HCT116 (cell line): ENCODE measurements around the gene TOP1. TPM values are rescaled to one million over a fixed set of nuclear protein-coding genes. Genes with fewer than 3 reads are reported as not detected.

Source experiments
- ATAC-seq: fragments of 200-7000 bp; cut with Tn5 transposase; 2 replicates; pipeline ENCODE4 v1.9.1; 2020; ENCODE audit warnings: mild to moderate bottlenecking, moderate library complexity
- BruUV-seq: library from RNA; stranded (reverse); fragments of 400-500 nt; replicated peaks from 2 replicates; lab custom pipeline; 2021; lab: Mats Ljungman, UMichigan
- CTCF ChIA-PET: fragments of 300-600 bp; sonication (Branson Sonifier 250); formaldehyde crosslinking; loops from one replicate; lab custom pipeline; 2021; ENCODE audit warnings: antibody characterized with exemption; lab: Charles Lee
- POLR2A ChIA-PET: fragments of 300-600, 350-600 bp; sonication (Branson Sonifier 250); formaldehyde crosslinking; loops from one replicate; lab custom pipeline; 2021; ENCODE audit warnings: antibody characterized with exemption; lab: Charles Lee
- RAD21 ChIA-PET, 2 experiments: fragments of 300-600 bp; sonication (Branson Sonifier 250); formaldehyde crosslinking; loops; one replicate each; lab custom pipeline; 2023; ENCODE audit warnings: low total read pairs in 2 of 2; ENCODE audit not compliant: uncharacterized antibody in 2 of 2, unreplicated experiment in 2 of 2, low non-redundant PET in 1 of 2; lab: Charles Lee
- DNase-seq: peaks from one replicate; pipeline ENCODE4 v3.0.0-alpha.2; 2010; ENCODE audit warnings: low read depth, low spot score
- H2AFZ ChIP-seq: fragments of 200-600 bp; shearing (Covaris generic), sonication (generic); 2 replicates; pipeline ENCODE4 v1.6.1; 2017; ENCODE audit warnings: low read depth, mixed run types, mixed read lengths, antibody characterized with exemption, low read length; ENCODE audit not compliant: poor library complexity, severe bottlenecking
- H3K27ac ChIP-seq: 2 replicates; pipeline ENCODE4 v1.5.1; 2012; ENCODE audit warnings: low read depth, low read length
- H3K27me3 ChIP-seq: fragments of 200-600 bp; sonication (generic); 2 replicates; pipeline ENCODE4 v1.6.1; 2016; ENCODE audit warnings: mixed run types, low read length, mixed read lengths; ENCODE audit not compliant: insufficient read depth
- H3K36me3 ChIP-seq, 2 experiments: fragments of 200-500 bp in 1 of 2; fragments of 200-600 bp in 1 of 2; sonication (Bioruptor generic) in 1 of 2; sonication (generic) in 1 of 2; 2 replicates each; pipeline versions ENCODE4 v1.5.1 to v1.6.1; 2014 to 2016; ENCODE audit warnings: low read length in 2 of 2, inconsistent platforms in 1 of 2, mixed read lengths in 1 of 2, mixed run types in 1 of 2; ENCODE audit not compliant: insufficient read depth in 2 of 2, control insufficient read depth in 1 of 2
- H3K4me1 ChIP-seq, 2 experiments: fragments of 200-600 bp in 1 of 2; sonication (generic) in 1 of 2; 2 replicates each; pipeline versions ENCODE4 v1.5.1 to v1.6.1; 2012 to 2017; ENCODE audit warnings: low read length in 2 of 2, inconsistent platforms in 1 of 2, mild to moderate bottlenecking in 1 of 2, mixed read lengths in 1 of 2, mixed run types in 1 of 2, moderate library complexity in 1 of 2; ENCODE audit not compliant: insufficient read depth in 2 of 2, control insufficient read depth in 1 of 2
- H3K4me2 ChIP-seq: fragments of 200-600 bp; sonication (generic); 2 replicates; pipeline ENCODE4 v1.6.1; 2017; ENCODE audit warnings: mixed run types, low read length, mixed read lengths
- H3K4me3 ChIP-seq, 2 experiments: fragments of 200-600 bp in 1 of 2; sonication (generic) in 1 of 2; replicated peaks in 1 of 2; 2 replicates each; pipeline ENCODE4 v1.5.1; 2011 to 2016; ENCODE audit warnings: low read length in 2 of 2, control low read depth in 1 of 2, low read depth in 1 of 2, mild to moderate bottlenecking in 1 of 2, mixed read lengths in 1 of 2, mixed run types in 1 of 2
- H3K79me2 ChIP-seq: fragments of 200-600 bp; sonication (generic); 2 replicates; pipeline ENCODE4 v1.6.1; 2017; ENCODE audit warnings: mild to moderate bottlenecking, mixed run types, low read length, moderate library complexity, mixed read lengths; ENCODE audit not compliant: insufficient read depth
- H3K9ac ChIP-seq: fragments of 200-600 bp; sonication (generic); 2 replicates; pipeline ENCODE4 v1.6.1; 2016; ENCODE audit warnings: low read length, mixed read lengths
- H3K9me2 ChIP-seq: fragments of 200-600 bp; sonication (generic), shearing (Covaris generic); 2 replicates; pipeline ENCODE4 v1.6.1; 2017; ENCODE audit warnings: mixed run types, mild to moderate bottlenecking, moderate library complexity; ENCODE audit not compliant: insufficient read depth
- H3K9me3 ChIP-seq, 2 experiments: fragments of 200-500 bp in 1 of 2; fragments of 200-600 bp in 1 of 2; sonication (Bioruptor generic) in 1 of 2; sonication (generic) in 1 of 2; 2 replicates each; pipeline ENCODE4 v1.6.1; 2014 to 2017; ENCODE audit warnings: low read length in 2 of 2, mixed read lengths in 2 of 2, inconsistent platforms in 1 of 2, low read depth in 1 of 2, mild to moderate bottlenecking in 1 of 2, mixed run types in 1 of 2, moderate library complexity in 1 of 2; ENCODE audit not compliant: control insufficient read depth in 1 of 2, insufficient read depth in 1 of 2
- H4K20me1 ChIP-seq: fragments of 200-600 bp; sonication (generic), shearing (Covaris generic); 2 replicates; pipeline ENCODE4 v1.6.1; 2017; ENCODE audit warnings: mixed run types, mild to moderate bottlenecking, moderate library complexity; ENCODE audit not compliant: insufficient read depth
- CTCF ChIP-seq, 3 experiments: fragments of 200-600 bp in 1 of 3; sonication (generic) in 1 of 3; IDR thresholded peaks in 2 of 3; conservative IDR thresholded peaks in 1 of 3; 2 replicates each; pipeline ENCODE4 v1.5.1; 2012 to 2017; ENCODE audit warnings: low read depth in 2 of 3, low read length in 2 of 3, antibody characterized with exemption in 1 of 3, borderline replicate concordance in 1 of 3, control low read depth in 1 of 3, mild to moderate bottlenecking in 1 of 3, mixed read lengths in 1 of 3, mixed run types in 1 of 3, moderate library complexity in 1 of 3; ENCODE audit not compliant: insufficient read depth in 1 of 3
- ELF1 ChIP-seq: IDR thresholded peaks from 2 replicates; pipeline ENCODE4 v1.6.1; 2012; ENCODE audit warnings: low read depth, borderline replicate concordance
- JUND ChIP-seq: IDR thresholded peaks from 2 replicates; pipeline ENCODE4 v1.6.1; 2012
- RAD21 ChIP-seq: IDR thresholded peaks from 2 replicates; pipeline ENCODE4 v1.6.1; 2012; ENCODE audit warnings: low read depth, mild to moderate bottlenecking
- SIN3A ChIP-seq: IDR thresholded peaks from 2 replicates; pipeline ENCODE4 v1.6.1; 2012; ENCODE audit warnings: low read depth
- ZNF274 ChIP-seq: fragments of 200-500 bp; sonication (Bioruptor generic); IDR thresholded peaks from 2 replicates; pipeline ENCODE4 v1.6.1; 2014; ENCODE audit warnings: mild to moderate bottlenecking, low read depth, low read length, inconsistent platforms
- intact Hi-C: fragments of 100-400 bp; cut with micrococcal nuclease; formaldehyde crosslinking; loops from 2 replicates; pipeline ENCODE4 v1.10.0; 2022
- total RNA-seq: library from RNA; stranded (reverse); gene quantifications from one replicate; pipeline ENCODE4 v1.2.1, GENCODE V29; 2021; ENCODE audit not compliant: unreplicated experiment

TOP1 gene
- total RNA-seq, 1 experiment from 2014 or later: 190 TPM

DNA sequence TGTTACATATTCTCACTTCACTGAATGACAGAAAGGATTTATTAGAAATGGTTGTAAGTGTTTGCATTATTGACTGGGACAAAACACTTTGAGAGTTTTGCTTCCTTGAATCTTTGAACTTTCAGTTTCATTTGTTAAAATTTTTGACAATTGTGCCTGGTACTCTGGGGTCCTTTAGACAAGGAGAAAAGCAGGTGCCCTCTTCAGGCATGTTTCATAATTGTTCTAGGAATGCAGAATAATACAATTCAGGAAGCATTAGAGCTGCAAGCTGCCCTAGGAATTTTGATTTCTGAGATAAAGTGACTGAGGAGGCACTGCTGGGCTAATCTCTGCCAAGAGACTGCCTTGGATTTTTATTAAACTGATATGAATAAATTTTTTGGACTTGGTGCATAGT, 49.7 kb downstream of the TOP1 start:
- peak; percentile 68 for ATAC-seq

More for the DNA sequence above, 49.7 kb downstream of the TOP1 start:
- RAD21 ChIA-PET: interaction anchor here in 1 of 2 experiments (1.0 kb wide), 1 partner anchor 88 kb away, joined by 4 read pairs; no protein-coding TSS in a partner anchor
- Histone ChIP-seq H2AFZ (no peak overlapping the region), H4K20me1 (peaks cover 11% of the 10 kb centered on the region; the same call in 1 of the 2 replicates), H3K79me2 (peaks cover 87% of the 10 kb centered on the region), H3K36me3 (peaks cover 49 to 63% of the 10 kb centered on the region in 2 experiments), H3K9me3 (no peaks in the 10 kb centered on the region), H3K4me2 (no peak overlapping the region), H3K27ac (no peak overlapping the region), H3K9me2 (no peaks in the 10 kb centered on the region), H3K4me3 (no peak overlapping the region), H3K9ac (no peak overlapping the region), H3K4me1 (peaks cover 0 to 7% of the 10 kb centered on the region in 2 experiments; a peak in 1 of 4 replicates)
- CTCF ChIA-PET: interaction anchor here (0.8 to 2.2 kb wide), 2 partner anchors 9 to 87 kb away, joined by 7 to 17 read pairs; no protein-coding TSS in a partner anchor
- BruUV-seq: no TSS peak
- intact Hi-C loops: loop anchor here (1.0 to 5.0 kb wide), 2 partner anchors 88 to 111 kb away; no protein-coding TSS in a partner anchor
- no peak for TF ChIP-seq ZNF274
- peak; percentile 43 to 58 (median 52); a peak in 5 of 6 replicates for TF ChIP-seq CTCF (IDR thresholded peaks at IDR 0.05 in 2 of 3, conservative IDR thresholded peaks at IDR 0.05 in 1 of 3; ENCODE audit: borderline replicate concordance in 1 of 3, insufficient read depth in 1 of 3, low read depth in 2 of 3, low read length in 2 of 3)
- no peak for TF ChIP-seq JUND
- TF ChIP-seq ELF1: peak; percentile 8; the same call in 1 of the 2 replicates
- TF ChIP-seq RAD21: peak; percentile 63
- TF ChIP-seq SIN3A: no peak
- TF ChIP-seq, all 23 proteins: peak for 3
- DNase-seq: no peak
- POLR2A ChIA-PET: no interaction called here
- no peaks in the 10 kb centered on the region for H3K27me3 ChIP-seq
